Kasumi-1 (cell line): ENCODE measurements around the gene FADS6.
"Not testable (repeated sequence)": the region's sequence is repeated elsewhere in the genome, so short reads cannot be mapped to it uniquely, and the experiment has no call there.

Source experiments
- DNase-seq, 2 experiments: peaks; one replicate each; lab custom pipeline; 2025; lab: John Stamatoyannopoulos, UW

Gene FADS6

DNA sequence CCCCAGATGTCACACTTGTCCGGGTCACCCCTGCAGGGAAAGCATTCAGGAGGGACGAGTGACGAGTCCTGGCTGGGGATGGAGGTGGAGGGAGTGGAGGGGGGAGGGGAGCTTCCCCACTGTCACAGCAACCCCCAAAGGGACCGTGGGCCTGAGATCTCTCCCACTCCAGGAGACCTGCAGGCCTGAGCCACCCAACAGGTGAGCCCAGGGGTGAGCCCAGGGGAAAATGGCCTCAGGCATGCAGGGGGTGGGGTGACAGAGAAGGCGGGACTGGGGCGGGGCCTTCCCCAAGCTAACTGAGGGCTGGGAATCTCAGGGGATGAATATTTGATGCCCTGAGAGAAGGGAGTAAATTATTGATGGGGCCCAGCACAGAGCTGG, 27.2 kb upstream of the FADS6 start:
- DNase-seq: no peak

DNA sequence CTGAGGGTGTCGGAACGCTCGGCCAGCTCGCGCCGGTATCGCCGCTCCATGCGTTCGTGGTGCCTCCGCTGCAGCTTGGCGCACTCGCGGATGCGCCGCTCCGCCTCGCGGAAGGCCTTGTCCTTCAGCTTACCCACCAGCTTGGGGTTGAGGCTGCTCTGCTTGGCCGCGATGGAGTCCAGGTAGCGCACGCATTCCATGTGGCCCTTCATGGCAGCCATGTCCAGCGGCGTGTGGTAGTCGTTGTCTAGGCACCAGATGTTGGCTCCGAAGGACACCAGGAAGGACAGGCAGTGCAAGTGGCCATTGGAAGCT, 26.8 kb upstream of the FADS6 start:
- DNase-seq: no peak

- no peak for DNase-seq
Measured at GRCh38 chr17:74919440-74920305, 26.2 kb upstream of the FADS6 start.

DNA sequence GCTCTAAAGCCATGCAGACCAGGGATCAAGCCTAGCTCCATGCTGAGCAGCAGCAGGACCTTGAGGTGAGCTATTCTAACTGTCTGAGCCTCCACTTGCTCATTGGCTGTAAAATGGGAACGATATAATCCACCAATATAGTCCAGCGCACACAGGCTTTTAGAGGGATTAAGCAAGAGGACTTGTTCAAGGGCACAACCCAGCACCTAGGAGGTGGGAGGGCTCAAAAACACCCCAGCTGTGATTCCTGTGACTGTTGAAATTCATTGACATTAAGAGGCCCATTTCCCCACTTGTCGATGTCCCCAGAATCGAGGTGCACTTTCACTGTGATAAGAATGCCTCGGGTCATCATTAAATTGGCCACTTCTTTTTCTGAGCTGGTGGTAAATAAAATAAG, 25.5 kb upstream of the FADS6 start:
- no peak for DNase-seq

- DNase-seq: peak; percentile 36 to 72
Measured at GRCh38 chr17:74917430-74917829, 24.0 kb upstream of the FADS6 start.

DNA sequence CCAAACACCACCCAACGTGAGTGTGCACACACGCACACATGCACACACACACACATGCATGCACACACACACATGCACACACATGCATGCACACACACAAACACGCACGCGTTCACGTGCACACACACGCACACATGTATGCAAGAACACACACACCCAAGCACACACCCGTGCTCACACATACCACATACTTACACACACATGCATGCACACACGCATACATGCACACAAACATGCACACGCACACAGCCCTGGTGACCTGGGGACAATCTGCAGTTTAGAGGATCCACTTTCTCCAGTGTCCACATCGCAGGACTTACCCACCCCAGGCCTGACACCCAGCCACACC, 23.4 kb upstream of the FADS6 start:
- no peak for DNase-seq

DNA sequence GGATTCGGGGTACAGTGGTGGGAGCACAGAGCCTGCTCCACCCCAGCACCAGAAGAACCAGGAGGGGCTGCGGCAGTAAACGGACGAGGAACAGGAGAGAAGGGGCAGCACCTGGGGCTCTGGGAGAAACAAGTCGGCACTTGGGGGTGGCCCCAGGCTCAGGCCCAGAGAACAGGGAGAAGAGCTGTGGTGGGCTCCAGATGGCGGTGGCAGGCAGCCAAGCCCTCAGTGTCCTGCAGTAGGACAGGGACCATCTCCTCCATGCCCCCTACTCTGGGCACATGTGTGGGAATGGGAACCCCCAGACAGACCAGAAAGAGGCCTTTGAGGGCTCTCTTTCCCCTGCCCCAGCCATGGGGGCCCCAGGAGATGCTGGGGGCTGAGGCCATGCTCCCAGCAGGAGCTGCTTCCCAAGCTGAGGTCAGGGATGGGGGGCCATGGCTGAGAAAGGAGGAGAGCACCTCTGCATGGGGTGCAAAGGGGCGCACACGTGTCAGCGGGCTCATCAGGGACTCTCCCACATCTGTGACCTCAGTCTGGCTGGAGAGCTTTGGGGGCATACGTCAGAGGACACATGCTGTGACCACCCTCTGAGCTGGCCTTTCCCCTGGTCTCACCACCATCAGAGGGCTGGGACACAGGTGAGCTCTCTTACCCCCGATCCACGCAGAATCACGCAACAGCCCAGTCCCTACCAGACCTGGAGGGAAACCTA, 22.9 kb upstream of the FADS6 start:
- no peak for DNase-seq

GRCh38 chr17:74911423-74911822, 18.0 kb upstream of the FADS6 start:
- DNase-seq: not testable (repeated sequence)

DNA sequence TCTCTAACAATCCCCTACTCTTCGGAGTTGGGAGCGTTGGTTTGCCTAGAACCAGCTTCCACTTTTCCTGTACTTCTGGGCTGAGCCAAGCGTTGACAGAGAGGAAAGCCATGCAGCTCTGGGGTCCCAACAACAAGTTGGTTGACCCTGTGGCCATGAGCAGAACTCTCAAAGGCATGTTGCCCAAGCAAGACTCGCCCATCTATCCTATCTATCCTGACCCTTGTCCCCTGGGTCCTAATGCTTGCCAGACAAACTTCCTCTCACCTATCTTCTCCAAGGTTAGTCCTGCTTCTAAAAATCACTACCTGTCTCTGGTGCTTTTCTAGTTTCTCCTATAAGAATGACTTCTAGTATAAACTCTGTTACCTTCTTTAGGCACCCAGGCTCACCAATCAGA, 15.7 kb upstream of the FADS6 start:
- not testable (repeated sequence) for DNase-seq

GRCh38 chr17:74907012-74907411, 13.6 kb upstream of the FADS6 start:
- no peak for DNase-seq

- DNase-seq: not testable (repeated sequence)
Measured at GRCh38 chr17:74906214-74906793, 12.9 kb upstream of the FADS6 start.

- DNase-seq: no peak
Measured at GRCh38 chr17:74904687-74905409, 11.4 kb upstream of the FADS6 start.

DNA sequence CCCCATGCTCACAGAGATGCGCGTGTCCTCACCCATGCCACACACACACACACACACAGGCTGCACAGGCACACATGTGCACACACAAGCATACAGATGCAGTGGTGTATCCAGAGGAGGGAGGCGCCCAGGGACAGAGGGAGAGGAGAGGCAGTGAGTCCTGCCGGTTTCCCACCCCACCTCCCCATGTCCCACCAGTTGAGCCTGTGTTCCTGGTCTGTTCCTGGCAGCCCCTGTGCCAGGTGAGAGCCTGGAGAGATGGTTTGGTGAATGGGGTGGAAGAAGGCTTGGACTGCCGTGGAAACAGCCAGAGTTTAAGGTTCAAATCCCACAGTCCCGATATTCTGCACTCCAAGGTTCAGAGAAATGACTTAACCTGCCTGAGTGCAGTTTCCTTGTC, 10.2 kb upstream of the FADS6 start:
- no peak for DNase-seq

GRCh38 chr17:74903034-74903433, 9.6 kb upstream of the FADS6 start:
- no peak for DNase-seq

GRCh38 chr17:74901353-74902135, 8.1 kb upstream of the FADS6 start:
- no peak for DNase-seq

DNA sequence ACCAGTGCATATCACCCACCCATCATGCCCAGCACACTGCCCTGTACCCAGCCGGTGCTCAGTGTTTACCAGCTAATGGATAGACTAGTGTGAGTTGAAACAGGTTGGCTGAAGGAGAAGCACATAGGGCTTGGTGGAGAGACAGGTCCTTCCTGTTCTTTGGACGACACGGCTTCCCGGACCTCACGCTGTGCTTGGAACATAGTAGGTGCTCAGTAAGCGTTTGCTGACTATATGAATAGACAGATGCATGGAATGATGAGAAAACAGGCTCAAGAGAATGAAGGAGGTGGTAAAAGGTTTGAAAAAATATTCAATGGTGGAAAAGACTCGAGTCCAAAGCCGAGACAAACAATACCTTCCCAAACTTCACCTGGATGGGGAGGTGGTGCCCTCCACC, 6.8 kb upstream of the FADS6 start:
- DNase-seq: no peak

DNA sequence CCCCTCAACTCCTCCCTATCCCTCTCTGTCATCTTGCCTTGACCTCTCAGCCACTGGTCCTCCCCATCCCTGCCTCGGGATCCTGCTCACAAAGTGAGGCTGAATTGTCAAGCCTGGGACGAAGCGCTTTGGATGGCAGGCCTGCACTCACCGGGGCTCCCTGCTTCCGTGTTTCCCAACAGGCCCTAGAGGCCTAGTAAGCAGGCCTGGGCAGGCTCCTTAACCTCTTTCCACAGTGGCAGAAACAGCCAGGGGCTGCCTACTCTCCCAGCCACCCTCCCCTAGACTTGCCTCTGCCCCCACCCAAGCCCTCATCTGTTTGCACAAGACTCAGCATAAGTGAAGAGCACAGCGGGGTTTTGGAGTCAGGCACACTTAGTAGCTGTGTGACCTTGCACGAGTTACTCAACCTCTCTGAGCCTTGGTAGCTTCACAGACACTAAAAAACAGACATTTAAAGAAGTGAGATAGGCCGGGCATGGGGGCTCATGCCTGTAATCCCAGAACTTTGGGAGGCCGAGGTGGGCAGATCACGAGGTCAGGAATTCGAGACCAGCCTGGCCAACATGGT, 5.0 kb upstream of the FADS6 start:
- DNase-seq: no peak

DNA sequence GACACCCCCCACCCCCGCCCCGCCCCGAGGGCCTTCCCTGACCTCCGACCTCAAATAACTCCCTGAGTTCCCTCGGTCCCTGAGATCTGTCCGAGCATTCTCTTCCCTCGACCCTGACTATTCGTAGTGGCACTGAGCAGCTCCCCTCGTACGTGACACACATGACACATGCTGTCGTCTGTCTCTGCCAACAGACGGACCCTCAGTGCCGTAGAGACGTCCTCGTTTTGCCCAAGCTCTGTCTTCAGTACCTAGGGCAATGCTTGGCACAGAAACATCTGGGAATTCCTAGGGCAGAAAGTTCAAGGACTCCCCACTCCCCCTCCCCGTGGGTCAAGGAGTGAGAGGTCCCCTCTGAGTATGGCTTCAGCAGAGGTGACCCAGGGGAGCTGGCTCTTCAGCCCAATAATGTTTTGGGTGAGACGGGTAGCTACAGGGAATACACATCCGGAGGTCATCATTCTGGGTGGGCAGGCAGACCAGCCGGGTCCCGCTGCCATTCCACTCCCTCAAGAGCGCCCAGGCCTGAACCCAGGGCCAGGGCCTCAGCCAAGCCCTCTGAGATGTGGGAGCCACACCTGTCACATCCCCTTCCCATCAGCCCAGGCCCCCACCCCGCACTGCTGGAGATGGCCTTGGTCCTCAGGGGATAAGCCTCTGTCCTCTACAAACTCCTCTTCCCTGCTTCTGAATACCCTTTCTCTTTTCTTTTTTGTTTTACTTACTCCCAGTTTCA, 671 bp upstream of the FADS6 start:
- DNase-seq: no peak

DNA sequence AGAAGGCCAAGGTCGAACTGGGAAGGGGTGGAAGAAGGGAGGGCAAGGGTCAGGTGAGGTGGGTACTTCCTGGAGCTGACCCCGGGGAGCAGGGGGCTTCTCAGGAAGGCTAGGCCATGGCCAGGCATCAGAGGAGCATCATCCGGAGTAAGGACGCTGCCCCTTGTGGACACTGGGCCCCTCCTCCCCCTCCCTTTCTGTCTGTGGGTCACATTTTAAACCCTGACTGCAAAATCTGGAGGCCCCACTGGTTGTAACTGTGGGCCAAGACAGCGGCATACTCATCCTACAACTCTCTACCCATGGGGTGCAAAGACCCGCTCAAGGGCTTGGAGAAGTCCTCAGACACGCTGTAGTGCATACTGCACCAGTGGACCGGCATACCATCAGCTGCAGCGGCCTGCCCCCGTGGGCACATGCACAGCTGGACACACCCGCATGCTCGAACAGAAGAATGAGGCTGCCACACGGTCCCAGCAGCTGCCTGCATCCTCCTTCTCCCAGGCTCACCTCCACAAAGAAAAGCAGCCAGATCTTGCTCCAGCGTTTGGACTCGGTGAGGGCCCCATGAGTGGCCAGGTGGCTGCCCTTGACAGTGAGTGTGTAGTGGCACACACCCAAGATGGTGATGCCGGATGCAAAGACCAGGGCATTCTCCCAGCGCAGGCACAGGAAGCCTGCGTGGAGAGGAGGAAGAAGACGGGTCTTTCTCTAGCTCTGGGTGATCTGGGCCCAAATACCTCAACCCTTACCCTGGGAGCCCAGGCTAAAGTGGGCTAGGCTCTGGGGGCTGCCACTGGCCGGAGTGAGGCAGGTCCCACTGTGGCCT, 1.2 kb downstream of the FADS6 start:
- DNase-seq: no peak

GRCh38 chr17:74890554-74890953, 2.9 kb downstream of the FADS6 start:
- no peak for DNase-seq
